Activated T-cell treated with anti-CD3 and anti-CD28 coated beads, Interleukin-2, amount 50 U/mL, for 48 hours (primary cell): ENCODE measurements around the gene CACNA1C.

Experiments
- DNase-seq, 2 experiments: peaks; one replicate each; pipeline ENCODE4 v3.0.0-alpha.2; 2020

CACNA1C gene

DNA sequence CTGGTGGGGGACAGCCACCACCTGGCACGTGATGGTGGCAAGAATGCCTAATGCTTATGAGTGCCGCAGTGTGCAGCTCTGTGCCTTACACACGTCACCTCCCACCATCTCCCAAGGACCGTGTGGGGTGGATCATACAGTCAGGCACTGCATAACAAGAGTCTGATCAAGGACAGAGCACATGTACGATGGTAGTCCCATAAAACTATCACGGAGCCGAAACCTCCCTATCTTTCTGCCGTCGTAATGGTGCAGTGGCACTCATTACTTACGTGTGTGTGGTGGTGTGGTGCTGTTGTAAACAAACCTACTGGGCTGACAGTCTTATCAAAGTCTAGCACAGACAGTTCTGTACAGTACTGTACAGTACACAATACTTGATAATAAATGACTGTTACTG lies 89.3 kb downstream of the CACNA1C start:
- DNase-seq, result no peak

DNA sequence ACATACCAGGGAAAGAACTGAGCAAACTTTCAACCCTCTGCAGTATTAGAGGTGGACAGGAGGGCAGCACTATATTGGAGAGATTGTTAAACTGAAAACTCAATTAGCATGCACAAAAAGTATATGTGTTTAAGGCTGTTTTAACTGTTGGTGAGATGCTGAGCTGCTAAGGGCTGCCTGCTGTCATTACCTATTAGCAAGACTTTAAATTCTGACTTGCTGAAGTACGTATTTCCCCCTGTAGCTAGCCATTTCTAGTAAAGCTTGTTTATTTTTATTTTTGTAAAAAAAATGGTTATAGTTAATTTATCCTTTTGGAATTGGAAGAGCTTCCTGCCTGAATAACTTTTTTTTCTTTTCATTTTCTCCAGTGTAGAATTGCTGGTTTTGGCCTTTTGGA lies 92.2 kb downstream of the CACNA1C start:
- DNase-seq, result no peak

DNA sequence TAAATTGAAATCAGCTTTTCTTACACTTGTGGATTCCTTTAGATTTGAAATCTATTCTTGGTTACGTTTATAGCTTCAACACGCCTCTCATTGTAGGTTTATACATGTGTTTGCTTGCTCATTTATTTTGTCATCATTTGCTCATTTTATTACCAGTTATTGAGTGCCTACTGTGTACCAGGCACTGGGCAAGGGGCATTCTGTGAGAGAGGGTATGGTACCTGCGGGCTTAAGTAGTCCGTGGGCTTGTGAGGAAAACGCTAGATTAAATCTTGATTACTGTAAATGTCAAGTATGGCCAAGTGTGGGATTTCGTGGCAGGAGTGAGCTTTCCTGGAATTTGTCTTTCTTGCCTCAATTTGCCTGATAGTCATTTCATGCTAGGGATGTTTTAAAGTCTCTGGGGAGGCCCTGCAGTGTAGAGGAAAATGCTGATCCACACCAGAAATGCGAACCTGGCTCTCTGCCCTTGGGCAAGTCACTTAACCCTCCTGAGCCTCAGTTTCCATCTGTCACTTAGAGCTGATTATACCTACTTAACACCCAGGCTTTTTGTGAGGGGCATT lies 92.7 kb downstream of the CACNA1C start:
- no peak for DNase-seq

DNA sequence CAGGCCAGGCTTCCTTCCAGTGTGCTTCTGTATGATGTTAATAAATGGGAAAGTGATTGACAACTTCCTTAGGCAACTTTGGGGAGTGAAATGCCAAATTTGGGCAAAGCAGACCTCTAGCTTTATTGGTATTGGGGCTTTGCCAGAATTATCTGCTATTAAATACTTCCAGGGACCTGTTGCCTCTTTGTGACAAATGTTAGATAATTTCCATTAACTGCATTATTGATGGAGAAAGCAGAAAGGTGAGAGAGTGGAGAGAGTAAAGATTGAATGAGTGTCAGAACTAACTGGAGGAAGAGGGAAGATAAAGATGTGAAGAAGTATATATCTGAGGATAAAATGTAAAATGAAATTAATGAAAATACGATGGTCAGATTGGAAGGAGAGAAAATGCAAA lies 94.5 kb downstream of the CACNA1C start:
- DNase-seq, result no peak

DNA sequence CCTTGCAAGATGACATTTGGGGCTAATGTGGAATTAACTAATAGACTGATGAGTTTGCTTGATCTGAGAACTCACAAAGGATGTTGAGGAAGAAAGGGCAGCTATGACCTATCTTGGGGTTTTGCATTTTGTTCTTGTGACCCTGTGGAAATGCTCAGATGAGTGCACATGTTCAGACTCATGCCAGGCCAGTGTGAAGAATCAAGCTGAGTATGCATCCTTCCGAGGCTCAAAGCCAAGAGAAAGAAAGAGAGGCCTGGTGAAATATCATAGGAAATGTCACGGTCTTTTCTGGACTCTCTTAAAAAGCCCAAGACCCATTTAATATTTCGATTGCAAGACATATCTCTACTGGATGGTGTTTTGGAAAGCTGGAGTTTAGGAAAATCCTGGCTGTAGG lies 96.3 kb downstream of the CACNA1C start:
- no peak for DNase-seq

GRCh38 chr12:2150833-2151232 lies 98.0 kb downstream of the CACNA1C start:
- DNase-seq, result no peak

DNA sequence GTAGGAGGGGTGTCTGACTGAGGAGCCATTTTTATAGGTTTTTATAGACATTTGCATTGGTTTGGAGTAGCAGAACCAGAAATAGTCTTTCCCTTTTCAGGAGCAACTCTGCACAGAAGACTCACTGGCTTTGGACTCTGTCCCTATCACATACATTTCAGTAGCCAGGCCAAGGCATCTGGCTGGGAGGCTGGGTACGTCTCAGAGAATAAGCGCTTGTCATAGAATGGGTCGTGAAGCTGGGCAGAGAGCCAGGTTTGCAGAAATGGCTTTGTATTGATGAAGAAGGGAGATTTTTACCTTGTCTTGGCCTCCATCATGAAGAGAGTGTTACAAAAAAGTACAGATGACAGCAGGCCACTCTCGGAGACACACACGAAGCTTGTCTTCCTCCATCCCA lies 98.6 kb downstream of the CACNA1C start:
- no peak for DNase-seq

GRCh38 chr12:2152134-2152533 lies 99.3 kb downstream of the CACNA1C start:
- peak in 1 of 2 experiments; percentile 24 for DNase-seq

GRCh38 chr12:2154050-2154449 lies 101.3 kb downstream of the CACNA1C start:
- DNase-seq, result no peak

- no peak for DNase-seq
Measured at GRCh38 chr12:2154521-2154920, 101.7 kb downstream of the CACNA1C start.

DNA sequence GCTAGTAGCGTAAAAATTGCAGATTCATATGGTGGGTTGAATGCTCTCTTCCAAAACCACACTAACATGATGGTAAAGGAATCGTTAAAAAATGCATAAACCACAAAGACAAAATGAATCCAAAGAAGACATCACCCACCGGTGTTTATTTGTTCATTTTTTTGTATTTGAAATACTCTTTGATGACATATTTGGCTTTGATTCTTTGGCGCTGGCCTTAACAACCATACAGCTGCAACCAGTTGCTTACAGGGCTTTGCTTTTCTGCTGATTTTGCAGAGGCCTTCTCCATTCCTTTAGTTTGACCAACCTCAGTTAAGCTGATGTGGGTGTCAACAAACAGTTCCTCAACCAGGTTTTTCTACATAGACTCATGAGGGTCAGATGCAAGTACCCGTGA lies 103.5 kb downstream of the CACNA1C start:
- no peak for DNase-seq

DNA sequence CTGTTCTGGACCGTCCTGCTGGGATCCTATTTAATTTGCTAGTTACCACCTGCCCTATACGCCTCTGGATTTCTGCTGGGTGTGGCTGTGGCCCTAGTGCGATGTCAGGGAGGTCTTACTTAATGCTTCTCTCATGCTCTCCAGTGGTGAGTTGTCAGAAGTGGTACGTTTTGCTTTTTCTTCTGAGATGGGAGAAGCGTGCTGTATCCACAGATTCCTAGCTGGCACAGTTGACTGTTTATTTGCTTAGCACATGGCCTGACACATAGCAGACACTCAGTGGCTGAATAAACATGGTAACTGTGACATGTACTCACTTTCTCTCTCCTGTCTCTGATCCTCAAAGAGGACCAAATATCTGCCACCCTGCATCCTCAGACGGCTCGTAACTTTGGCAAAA lies 107.3 kb downstream of the CACNA1C start:
- DNase-seq, result no peak

- DNase-seq, result no peak
Measured at GRCh38 chr12:2161473-2161872, 108.7 kb downstream of the CACNA1C start.

DNA sequence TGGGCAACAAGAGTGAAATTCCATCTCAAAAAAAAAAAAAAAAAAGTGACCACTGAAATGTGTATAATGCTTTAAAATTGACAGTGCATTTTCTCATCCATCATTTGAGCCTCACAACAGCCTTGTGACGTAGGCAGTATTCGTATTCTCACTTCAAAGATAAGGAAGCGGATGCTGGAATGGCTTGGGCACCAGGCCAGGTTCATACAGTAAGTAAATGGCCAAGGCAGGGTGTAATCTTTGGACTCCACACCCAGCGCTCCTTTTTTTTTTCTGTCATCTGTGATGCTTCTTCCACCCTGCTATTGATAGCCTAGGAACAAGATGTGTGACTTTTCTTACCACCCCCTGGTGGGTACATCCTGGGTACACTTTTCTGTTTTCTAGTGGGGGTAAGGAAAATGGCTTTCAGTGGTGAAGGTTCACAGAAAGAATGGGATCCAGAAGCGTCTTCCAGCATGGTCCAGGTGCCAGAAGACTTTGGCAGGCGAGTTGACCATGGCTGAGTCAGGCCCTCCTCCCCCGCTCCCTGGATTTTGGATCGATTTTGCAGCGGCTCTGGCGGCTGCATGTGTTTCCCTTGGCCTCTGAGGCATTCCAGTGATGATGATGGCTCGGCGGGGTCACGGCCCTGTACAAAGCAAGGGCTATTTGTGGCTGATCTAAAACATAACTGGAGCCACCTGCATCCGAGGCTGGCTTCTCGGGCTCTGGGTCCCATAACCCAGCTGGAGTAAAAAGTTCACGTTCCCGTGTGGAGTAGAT lies 110.6 kb downstream of the CACNA1C start:
- DNase-seq, result no peak

GRCh38 chr12:2165021-2165420 lies 112.2 kb downstream of the CACNA1C start:
- DNase-seq, result no peak

GRCh38 chr12:2165927-2166326 lies 113.1 kb downstream of the CACNA1C start:
- no peak for DNase-seq

DNA sequence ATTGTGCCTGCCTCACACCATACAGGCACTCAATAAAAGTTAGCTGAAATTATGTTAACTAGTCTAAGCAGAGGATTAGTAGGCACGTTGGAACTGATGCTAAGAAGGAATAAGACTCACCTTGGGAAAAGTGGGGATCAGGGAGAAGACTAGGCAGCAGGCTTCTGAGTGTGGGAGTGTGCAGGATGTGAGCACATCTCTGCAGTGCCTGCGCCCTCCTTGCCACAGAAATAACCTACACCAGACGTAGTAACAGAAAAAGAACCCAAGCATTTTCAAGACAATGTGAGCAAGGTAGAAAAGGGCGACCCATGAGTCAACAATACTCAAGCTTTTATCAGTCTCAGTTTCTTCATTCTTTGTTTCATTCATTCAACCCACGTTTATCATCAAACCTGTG lies 113.9 kb downstream of the CACNA1C start:
- DNase-seq, result no peak

- DNase-seq, result no peak
Measured at GRCh38 chr12:2167231-2167630, 114.4 kb downstream of the CACNA1C start.

DNA sequence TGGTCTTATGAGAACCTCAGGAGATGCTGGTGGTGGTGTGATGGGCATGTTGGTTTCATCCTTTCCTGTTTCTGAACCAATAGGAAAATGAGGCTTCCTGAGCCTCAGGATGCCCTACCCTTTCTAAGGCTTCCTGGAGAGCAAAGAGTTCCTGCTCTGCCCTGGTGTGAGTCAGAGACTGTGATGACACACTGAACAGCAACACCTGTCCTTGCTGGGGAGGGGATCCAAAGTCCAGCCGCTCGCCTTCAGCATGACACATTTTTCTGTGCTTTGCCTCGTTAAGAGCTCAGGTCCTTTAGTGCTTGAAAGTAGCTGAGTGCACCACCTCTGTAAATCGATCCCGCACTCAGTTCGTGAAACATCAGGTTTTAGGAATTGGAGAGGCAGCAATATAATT lies 116.0 kb downstream of the CACNA1C start:
- DNase-seq, result no peak

DNA sequence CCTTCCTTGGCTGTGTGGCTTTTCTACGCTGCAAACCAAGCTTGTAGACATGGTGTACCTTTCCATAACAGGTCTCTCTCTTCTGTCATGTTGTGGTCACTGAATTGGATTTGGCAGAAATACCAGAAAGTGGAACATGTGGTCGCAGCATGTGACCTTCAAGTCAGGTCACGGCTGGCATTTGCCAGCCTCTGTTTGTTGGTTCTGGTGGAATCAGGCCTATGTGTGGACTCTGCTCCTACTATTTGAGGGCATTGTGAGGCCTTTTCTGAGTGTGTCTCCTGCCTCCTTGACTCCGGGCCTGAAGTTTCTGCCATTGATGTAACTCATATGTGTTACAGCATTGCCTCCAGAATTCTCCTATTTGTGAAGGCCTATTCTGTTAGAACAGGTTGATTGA lies 116.7 kb downstream of the CACNA1C start:
- DNase-seq, result no peak

- DNase-seq, result no peak
Measured at GRCh38 chr12:2169940-2170339, 117.2 kb downstream of the CACNA1C start.

- no peak for DNase-seq
Measured at GRCh38 chr12:2170376-2170775, 117.6 kb downstream of the CACNA1C start.

DNA sequence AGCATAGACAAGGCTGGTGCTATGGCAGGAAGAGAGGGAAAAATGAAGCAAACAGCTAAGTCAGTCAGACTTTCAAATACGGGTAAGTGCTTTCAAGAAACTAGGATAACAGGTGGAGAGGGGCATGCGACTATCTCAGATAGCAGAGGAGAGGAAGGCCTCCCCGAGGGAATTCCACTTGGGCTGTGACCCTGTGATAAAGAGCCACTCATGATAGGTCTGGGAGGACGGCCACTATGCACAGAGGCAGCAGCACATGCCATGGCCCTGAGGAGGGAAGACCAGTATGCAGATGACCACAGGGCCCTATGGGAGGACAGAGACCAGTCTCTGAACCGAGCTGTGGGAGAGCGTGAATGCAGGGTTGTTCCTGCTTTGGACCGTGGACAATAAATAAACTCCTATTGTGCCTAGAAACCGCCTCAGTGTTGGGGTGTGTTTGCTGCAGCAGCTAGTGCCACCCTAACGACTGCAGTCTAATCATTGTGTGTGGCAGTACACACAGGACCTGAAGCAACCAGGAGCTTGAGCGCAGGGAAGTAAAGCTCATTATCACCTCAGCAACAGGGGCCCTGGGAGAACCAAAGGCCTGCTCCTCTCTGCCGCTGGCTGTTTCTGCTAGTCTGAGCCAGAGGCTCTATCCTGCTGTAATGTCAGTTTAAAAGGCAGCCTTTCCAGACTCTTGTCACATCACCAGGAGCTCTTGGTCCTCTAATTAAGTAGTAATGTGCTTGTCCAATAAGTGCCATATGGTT lies 119.1 kb downstream of the CACNA1C start:
- DNase-seq, result no peak

GRCh38 chr12:2172491-2173214 lies 119.9 kb downstream of the CACNA1C start:
- DNase-seq, result no peak
